ENCODE measurements around the gene KCNH1. TPM values are rescaled to one million over a fixed set of nuclear protein-coding genes. Genes with fewer than 3 reads are reported as not detected.

The KCNH1 gene
- total and polyA plus RNA-seq, 2 experiments from 2014 or later, result 0.28 TPM; not detected in 1

- TF ChIP-seq ZNF462 (CRISPR knock-in tag; IDR thresholded peaks at IDR 0.05) (no peak), NANOG (IDR thresholded peaks at IDR 0.05; ENCODE audit: borderline replicate concordance) (no peak), JUNB (IDR thresholded peaks at IDR 0.05; ENCODE audit: unreplicated experiment) (no peak), STAT1 (IDR thresholded peaks at IDR 0.05; ENCODE audit: unreplicated experiment) (no peak), ZNF331 (CRISPR knock-in tag; IDR thresholded peaks at IDR 0.05; ENCODE audit: low read depth) (no peak)
Observed at GRCh38 chr1:210722410-210723081, 411.4 kb downstream of the KCNH1 start (continued).

GRCh38 chr1:210715072-210715471 lies 418.9 kb downstream of the KCNH1 start:
- Histone ChIP-seq H3K36me3 (ENCODE audit: insufficient read depth) (no peaks in the 10 kb centered on the region), H3F3A (replicated peaks; ENCODE audit: low read depth) (no peaks in the 10 kb centered on the region), H3K27me3 (ENCODE audit: insufficient read depth) (no peaks in the 10 kb centered on the region), H2AFZ (no peak overlapping the region), H3K79me2 (replicated peaks; ENCODE audit: insufficient read depth) (no peaks in the 10 kb centered on the region), H3K4me2 (no peak overlapping the region), H3K4me1 (ENCODE audit: insufficient read depth) (no peaks in the 10 kb centered on the region), H3K4me3 (no peak overlapping the region), H3K27ac (ENCODE audit: low read depth) (no peak overlapping the region), H4K20me1 (replicated peaks; ENCODE audit: insufficient read depth) (no peaks in the 10 kb centered on the region), H3K9me2 (ENCODE audit: insufficient read depth) (no peaks in the 10 kb centered on the region)
- no peaks in the 10 kb centered on the region for H3K9me3 Mint-ChIP-seq
- no peaks in the 10 kb centered on the region for H3K36me3 Mint-ChIP-seq (ENCODE audit: low read depth)
- H3K27ac Mint-ChIP-seq, result no peak overlapping the region
- H3K4me1 Mint-ChIP-seq, result no peaks in the 10 kb centered on the region
- no peak for DNase-seq (ENCODE audit: low spot score)
- H3K27me3 Mint-ChIP-seq (ENCODE audit: insufficient read depth, low read depth, poor library complexity), result peaks cover 2% of the 10 kb centered on the region
- no peak for ATAC-seq
- no peak overlapping the region for H3K4me3 Mint-ChIP-seq
- TF ChIP-seq CREB1 (CRISPR knock-in tag; IDR thresholded peaks at IDR 0.05; ENCODE audit: low read depth) (no peak), ETS1 (IDR thresholded peaks at IDR 0.05) (no peak), CTCF (conservative IDR thresholded peaks at IDR 0.05; ENCODE audit: low read depth in 2 of 2) (no peak), STAT1 (IDR thresholded peaks at IDR 0.05; ENCODE audit: unreplicated experiment) (no peak), ZNF114 (CRISPR knock-in tag; IDR thresholded peaks at IDR 0.05) (no peak), POLR2AphosphoS5 (IDR thresholded peaks at IDR 0.05; ENCODE audit: low read depth) (no peak), EZH2phosphoT487 (IDR thresholded peaks at IDR 0.05; ENCODE audit: unreplicated experiment) (no peak)

Measured in GM23338 (cell line).